Activated T-cell treated with anti-CD3 and anti-CD28 coated beads for 24 hours (primary cell): ENCODE data around the gene ANO4.
"Not testable (repeated sequence)": the region's sequence is repeated elsewhere in the genome, so short reads cannot be mapped to it uniquely, and the experiment has no call there.

ENCODE experiments used
- DNase-seq: peaks from one replicate; pipeline ENCODE4 v3.0.0-alpha.2; 2020; ENCODE audit warnings: low read depth

Gene ANO4

DNA sequence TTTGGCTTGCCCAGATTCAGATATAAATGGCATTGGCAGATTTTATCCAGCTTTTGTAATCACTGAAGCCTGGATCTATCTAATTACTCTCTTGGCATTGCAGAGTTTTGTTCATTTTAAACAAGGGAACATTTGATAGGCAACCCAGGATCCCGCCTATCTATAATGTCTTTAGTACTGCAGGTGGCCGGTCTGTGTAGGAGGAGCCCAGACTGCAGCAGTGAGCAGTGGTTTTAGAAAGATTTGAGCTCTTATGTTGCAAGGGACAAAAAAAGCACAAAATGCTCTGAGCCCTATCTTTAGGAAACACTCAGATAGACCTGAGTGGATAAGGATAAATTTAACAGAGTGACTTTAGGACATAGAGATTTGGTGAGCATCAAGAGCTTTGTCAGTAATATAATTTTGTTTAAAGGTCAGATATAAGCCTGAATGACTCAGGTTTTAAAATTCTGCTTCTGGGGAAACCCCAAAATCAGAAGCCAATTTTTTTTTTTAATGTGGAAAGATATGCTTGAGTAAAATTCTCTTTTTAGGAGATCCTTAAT is 250.0 kb downstream of the ANO4 start:
- no peak for DNase-seq

DNA sequence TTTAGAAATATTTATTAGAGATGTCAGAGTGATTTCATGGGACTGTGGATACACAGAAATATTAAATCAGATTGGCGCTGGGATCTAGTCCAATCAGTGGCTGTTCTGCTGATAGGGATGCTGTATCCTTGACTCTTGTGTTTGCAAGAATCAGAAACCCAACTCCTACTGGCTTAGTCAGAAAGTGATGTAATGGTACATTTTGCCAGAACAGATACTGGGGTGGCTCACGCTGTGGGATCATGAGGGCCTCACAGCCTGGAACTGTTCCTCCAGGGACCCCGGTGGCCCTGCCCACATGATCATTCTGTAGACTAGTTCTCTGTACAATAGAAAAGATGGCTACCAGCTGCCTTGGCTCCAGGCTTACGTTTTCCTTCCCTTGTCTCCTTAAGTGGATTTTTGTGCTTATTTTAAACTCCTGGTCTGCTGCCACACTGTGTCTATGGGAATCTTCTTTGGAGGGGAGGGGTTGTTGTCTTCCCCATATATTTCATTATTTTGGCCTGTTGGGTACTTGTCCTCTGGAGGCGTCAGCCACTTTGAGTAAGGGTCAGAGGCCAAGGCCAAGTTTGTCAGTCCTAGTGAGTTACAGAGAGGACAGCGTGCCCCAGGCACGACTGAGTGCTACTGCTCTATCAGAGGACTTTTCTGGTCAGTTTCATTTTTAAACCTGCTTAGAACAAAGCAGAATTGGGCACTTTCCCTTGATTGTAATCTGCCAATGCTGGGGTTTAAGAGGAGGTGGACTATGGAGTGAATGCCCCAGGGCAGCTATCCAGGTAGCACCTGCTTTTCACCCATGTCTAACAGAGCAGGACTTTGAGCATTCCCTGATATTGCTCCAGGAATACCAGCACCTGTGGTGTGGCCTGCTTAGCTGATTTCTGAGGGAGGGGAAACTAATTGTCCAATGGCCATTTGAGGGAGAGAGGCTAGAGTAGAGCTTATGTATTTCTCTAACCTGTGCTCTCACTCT is 251.2 kb downstream of the ANO4 start:
- DNase-seq: no peak

DNA sequence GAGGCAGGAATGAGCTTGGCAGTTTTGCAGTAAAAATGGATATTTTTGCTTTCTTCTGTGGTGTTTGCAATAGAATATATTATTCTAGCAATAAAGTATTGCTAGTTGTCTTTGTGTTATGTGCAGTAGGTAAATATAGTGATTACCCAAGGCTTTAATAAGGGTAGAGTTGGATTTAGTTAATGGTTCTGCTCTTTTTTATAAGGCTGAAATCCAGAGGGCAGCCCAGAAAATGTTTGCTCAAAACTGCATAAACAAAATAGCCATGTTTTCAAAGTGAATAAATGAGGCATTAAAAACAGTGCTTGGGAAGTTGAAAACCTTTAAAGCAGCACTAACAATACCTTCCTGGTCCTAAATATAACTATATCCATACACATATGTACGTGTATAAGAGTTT is 253.1 kb downstream of the ANO4 start:
- no peak for DNase-seq

DNA sequence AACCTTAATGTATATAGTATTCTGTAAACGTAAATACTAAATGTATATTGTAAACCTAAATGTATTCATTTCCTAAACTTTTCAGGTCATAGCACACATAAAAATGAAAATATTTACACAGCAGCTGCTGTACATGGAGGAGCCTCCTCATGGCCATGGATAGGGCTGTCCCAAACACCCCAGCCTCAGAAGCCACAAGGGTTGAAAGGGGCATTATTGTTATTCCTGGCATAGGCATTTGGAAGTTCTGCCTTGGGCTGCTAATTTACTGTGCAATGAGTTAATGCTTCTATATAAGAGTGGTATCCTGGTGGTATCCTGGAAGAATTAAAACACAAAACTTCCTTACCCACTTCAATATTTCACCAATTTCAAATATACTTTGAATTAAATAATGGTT is 256.1 kb downstream of the ANO4 start:
- DNase-seq: no peak

DNA sequence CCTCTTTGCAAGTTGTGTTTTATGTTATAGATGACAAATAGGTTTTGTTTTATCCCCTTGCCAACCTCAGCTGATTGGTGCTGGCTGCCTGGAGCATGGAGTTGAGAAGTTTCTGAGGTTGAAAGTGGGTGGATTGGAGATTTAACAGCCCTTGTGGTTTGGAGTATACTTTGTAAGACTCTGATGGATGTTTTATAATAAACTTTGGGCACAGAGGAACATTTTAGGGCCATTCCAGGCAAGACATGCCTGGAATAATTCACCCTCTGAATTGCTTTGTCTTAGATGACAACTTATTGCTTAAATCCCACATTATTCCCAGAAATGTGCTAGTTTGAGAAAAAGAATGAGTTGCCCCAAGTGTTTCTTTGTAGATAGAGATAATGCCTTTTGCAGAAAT is 256.6 kb downstream of the ANO4 start:
- no peak for DNase-seq

DNA sequence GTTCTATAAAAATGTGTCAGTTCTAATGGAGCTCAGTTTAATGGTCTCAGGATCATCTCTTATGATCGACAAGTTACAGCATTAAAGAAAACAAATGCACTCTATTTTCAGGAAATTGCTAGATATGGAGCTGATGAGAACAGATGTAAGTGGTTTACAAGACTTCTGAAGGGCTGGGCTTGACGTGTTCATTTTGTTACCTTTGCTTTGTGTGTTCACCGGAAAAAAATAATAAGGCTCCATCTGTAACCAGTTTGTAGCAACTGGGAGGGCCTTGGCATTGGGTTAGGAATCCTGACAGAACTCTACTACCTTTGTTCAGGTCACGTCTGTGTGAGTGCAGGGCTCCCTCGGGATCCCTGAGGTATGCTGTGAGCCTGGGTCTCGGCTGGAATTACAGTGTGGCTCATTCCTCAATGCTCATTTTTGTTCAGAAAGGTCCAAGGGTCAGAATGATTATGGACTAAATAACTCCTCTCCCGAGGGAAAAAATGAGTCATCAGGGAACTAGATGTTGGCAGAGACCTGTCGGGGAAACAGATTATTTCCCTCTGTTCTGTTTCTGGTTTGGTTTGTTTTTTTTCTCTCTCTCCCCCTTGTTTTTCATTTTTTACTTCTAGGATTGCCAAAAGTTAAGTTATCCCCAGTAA is 257.4 kb downstream of the ANO4 start:
- DNase-seq: no peak

DNA sequence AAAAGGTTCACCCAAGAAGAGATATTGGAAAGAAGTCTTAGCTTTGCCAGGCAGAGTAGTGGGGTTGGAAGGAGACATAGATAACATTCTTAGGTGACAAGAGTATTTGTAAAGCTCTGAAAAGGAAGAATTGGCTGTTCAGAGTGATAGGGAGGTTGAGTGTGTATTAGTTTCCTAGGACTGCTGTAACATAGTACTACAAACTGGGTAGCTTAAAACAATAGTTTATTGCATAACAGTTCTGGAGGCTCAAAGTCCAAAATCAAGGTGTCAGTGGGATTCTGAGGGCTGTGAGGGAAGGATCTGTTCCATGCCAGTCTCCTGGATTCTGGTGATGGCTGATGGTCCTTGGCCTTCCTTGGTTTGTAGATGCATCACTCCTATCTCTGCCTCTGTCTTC is 258.6 kb downstream of the ANO4 start:
- DNase-seq: no peak

DNA sequence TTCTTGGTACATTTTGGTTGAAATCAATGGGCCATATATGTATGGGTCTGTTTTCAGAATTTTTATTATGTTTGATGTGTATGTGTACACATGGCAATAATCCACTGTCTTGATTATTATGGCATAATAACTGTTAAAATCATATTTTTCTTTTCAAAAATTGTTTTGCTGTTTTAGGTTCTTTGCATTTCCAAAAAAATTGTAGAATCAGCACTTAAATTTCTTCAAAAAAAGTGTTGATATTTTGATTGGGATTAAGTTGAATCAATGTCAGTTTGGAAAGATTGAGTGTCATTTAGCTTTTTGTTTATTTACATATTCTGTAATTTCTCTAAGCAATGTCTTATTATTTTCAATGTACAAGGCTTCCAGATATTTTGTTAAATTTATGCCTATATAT is 261.4 kb downstream of the ANO4 start:
- no peak for DNase-seq

DNA sequence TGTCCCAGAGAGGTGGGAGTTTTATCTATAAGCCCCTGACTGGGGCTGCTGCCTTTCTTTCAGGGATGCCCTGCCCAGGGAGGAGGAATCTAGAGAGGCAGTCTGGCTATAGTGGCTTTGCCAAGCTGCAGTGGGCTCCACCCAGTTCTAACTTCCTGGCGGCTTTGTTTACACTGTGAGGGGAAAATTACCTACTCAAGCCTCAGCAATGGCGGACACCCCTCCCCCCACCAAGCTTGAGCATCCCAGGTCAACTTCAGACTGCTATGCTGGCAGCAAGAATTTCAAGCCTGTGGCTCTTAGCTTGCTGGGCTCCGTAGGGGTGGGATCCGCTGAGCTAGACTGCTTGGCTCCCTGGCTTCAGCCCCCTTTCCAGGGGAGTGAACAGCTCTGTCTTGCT is 267.9 kb downstream of the ANO4 start:
- not testable (repeated sequence) for DNase-seq

- no peak for DNase-seq
These were observed 270.1 kb downstream of the ANO4 start for GRCh38 chr12:101064721-101065120.

GRCh38 chr12:101066489-101066888 is 271.9 kb downstream of the ANO4 start:
- DNase-seq: no peak

DNA sequence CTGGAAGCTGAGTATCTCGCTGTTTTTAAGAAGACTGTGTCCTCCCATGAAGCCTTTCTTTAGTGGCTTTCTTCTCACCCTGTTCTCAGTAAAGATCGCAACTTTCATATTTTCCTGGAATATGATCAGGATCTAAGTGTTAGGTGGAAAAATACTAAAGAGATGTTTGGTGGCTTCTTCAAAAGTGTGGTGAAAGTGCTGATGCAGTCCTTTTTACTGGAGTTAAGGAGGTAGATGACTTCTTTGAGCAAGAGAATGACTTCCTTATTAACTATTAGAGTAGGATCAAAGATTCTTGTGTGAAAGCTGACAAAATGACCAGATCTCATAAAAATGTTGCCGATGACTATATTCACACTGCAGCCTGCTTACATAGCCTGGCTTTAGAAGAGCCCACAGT is 273.8 kb downstream of the ANO4 start:
- DNase-seq: no peak

GRCh38 chr12:101068836-101069235 is 274.3 kb downstream of the ANO4 start:
- DNase-seq: no peak

DNA sequence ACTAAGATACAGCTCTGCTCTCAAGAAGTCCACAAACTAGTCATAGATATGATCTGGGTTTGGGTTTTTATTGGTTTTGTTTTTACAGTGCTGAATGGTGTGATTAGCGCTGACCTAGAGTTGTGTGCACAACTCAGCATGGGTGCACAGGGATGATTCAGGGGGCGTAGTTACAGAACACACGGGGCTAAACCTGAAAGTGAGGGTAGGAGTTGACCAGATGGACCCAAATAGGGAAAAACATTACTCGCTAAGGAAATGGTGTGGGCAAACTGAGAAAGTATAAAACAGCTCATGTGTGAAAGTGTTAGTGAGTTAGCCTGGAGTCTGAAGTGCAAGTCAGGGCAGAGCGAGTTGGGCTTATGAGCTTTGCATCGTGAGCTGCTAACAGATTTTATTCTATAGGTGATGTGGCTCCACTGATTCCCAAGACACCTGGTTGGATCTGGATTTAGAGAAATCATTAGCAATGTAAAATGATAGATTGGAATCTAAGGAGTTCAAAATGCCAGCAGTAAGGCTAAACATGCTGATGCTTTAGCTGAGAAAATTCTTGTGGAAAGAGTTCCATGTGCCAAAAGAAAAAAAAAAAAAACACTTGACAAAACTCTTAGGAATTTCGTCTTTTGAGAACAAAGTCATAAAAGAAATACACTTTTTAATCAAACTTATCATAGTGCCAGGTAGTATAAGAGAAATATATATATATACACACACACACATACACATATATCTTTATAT is 280.5 kb downstream of the ANO4 start:
- DNase-seq: no peak

- DNase-seq: no peak
These were observed 282.3 kb downstream of the ANO4 start for GRCh38 chr12:101076921-101077320.

GRCh38 chr12:101077791-101078528 is 283.4 kb downstream of the ANO4 start:
- no peak for DNase-seq

GRCh38 chr12:101078536-101079285 is 284.1 kb downstream of the ANO4 start:
- no peak for DNase-seq

- DNase-seq: no peak
These were observed 288.1 kb downstream of the ANO4 start for GRCh38 chr12:101082706-101083105.

DNA sequence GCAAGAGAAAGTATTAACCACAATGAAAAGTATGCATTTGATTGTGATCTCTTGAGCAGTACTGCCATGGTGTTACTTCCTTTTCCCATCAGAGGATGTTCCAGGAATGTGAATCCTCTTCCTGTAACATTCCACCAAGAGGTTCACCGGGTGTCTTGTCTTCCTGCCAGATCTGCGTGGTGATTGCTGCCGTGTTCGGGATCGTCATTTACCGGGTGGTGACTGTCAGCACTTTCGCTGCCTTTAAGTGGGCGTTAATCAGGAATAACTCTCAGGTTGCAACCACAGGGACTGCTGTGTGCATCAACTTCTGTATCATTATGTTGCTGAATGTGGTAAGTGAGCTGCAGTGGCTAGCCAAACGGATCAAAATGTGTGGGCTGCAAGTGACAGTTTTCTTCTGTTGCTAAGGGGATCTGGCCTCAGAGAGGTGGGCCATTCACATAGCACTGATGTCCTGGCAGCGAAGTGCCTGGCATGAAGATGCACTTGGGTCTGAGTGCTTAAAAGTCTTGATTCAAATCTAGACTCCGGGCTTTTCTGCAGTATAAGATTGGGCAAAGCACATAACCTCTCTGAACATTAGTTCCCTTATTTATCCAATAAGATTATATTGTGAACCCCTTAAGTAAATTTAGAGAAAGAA is 292.0 kb downstream of the ANO4 start:
- DNase-seq: no peak

DNA sequence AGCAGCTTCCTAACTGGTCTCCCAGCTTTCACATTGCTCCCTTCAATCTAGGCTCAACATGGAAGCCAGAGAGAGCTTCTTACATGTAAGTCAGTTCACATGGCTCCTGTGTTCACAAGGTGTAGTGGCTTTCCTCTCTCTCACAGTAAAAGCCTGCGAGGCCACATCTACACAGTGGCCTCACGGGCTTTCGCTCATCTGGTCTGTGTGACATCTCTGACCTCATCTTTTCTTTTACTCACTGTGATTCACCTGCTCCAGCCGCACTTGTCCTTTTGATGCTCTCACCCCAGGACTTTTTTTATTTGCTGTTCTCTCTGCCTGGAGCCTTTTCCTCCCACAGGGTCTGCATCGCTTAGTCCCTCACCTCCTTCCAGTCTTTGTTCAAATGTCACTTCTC is 293.3 kb downstream of the ANO4 start:
- no peak for DNase-seq
